ENCODE results near the gene KCNQ1OT1.

The KCNQ1OT1 gene

GRCh38 chr11:2586087-2586792 is 113.6 kb downstream of the KCNQ1OT1 start:
- no peak overlapping the region for H3K27ac ChIP-seq (ENCODE audit: extremely low read depth, low read depth, low read length)
- H3K4me1 ChIP-seq (ENCODE audit: control insufficient read depth, insufficient read depth, low read length) = no peaks in the 10 kb centered on the region
- H3K9me3 ChIP-seq (ENCODE audit: control insufficient read depth, insufficient read depth, low read depth, low read length) = no peaks in the 10 kb centered on the region
- no peak overlapping the region for H3K4me3 ChIP-seq (ENCODE audit: low read depth, low read length)
- H3K36me3 ChIP-seq (ENCODE audit: control insufficient read depth in 2 of 2, insufficient read depth in 1 of 2, low read length in 2 of 2) = no peaks in the 10 kb centered on the region
- ChIA-PET POLR2A (no interaction called here), CTCF (no interaction called here)
- TF ChIP-seq YY2 (tag by site-specific recombination; IDR thresholded peaks at IDR 0.05) (no peak), ZNF24 (tag by site-specific recombination; IDR thresholded peaks at IDR 0.05) (no peak), ZNF174 (tag by site-specific recombination; IDR thresholded peaks at IDR 0.05) (no peak), GLIS2 (tag by site-specific recombination; IDR thresholded peaks at IDR 0.05) (0 out of 2 replicates have a peak, but pooled peaks have one; percentile 18), RBAK (tag by site-specific recombination; IDR thresholded peaks at IDR 0.05) (no peak), GLIS1 (tag by site-specific recombination; IDR thresholded peaks at IDR 0.05) (peak; percentile 95), EGR2 (tag by site-specific recombination; IDR thresholded peaks at IDR 0.05; ENCODE audit: low read depth) (peak; percentile 72), ZNF366 (tag by site-specific recombination; conservative IDR thresholded peaks at IDR 0.05) (no peak), AEBP2 (tag by site-specific recombination; IDR thresholded peaks at IDR 0.05; ENCODE audit: borderline replicate concordance) (no peak), ZNF23 (tag by site-specific recombination; IDR thresholded peaks at IDR 0.05; ENCODE audit: borderline replicate concordance) (no peak), ZBTB6 (tag by site-specific recombination; IDR thresholded peaks at IDR 0.05) (no peak), ZNF133 (tag by site-specific recombination; IDR thresholded peaks at IDR 0.05) (no peak), ZSCAN30 (tag by site-specific recombination; IDR thresholded peaks at IDR 0.05) (no peak), ZIC2 (tag by site-specific recombination; IDR thresholded peaks at IDR 0.05) (peak; percentile 99), ZNF274 (IDR thresholded peaks at IDR 0.05; ENCODE audit: low read length) (no peak), ZNF274 (tag by site-specific recombination; IDR thresholded peaks at IDR 0.05; ENCODE audit: borderline replicate concordance) (no peak), ZNF670 (tag by site-specific recombination; IDR thresholded peaks at IDR 0.05; ENCODE audit: low read depth) (no peak), ZNF501 (tag by site-specific recombination; IDR thresholded peaks at IDR 0.05) (no peak)
- TF ChIP-seq, protein P1, sequence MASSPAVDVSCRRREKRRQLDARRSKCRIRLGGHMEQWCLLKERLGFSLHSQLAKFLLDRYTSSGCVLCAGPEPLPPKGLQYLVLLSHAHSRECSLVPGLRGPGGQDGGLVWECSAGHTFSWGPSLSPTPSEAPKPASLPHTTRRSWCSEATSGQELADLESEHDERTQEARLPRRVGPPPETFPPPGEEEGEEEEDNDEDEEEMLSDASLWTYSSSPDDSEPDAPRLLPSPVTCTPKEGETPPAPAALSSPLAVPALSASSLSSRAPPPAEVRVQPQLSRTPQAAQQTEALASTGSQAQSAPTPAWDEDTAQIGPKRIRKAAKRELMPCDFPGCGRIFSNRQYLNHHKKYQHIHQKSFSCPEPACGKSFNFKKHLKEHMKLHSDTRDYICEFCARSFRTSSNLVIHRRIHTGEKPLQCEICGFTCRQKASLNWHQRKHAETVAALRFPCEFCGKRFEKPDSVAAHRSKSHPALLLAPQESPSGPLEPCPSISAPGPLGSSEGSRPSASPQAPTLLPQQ (tag by site-specific recombination; IDR thresholded peaks at IDR 0.05) = 0 out of 2 replicates have a peak, but pooled peaks have one; percentile 21
- TF ChIP-seq, protein P2, sequence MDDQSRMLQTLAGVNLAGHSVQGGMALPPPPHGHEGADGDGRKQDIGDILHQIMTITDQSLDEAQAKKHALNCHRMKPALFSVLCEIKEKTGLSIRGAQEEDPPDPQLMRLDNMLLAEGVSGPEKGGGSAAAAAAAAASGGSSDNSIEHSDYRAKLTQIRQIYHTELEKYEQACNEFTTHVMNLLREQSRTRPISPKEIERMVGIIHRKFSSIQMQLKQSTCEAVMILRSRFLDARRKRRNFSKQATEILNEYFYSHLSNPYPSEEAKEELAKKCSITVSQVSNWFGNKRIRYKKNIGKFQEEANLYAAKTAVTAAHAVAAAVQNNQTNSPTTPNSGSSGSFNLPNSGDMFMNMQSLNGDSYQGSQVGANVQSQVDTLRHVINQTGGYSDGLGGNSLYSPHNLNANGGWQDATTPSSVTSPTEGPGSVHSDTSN (CRISPR knock-in tag; IDR thresholded peaks at IDR 0.05) = 0 out of 2 replicates have a peak, but pooled peaks have one; percentile 64
- TF ChIP-seq, protein P3, sequence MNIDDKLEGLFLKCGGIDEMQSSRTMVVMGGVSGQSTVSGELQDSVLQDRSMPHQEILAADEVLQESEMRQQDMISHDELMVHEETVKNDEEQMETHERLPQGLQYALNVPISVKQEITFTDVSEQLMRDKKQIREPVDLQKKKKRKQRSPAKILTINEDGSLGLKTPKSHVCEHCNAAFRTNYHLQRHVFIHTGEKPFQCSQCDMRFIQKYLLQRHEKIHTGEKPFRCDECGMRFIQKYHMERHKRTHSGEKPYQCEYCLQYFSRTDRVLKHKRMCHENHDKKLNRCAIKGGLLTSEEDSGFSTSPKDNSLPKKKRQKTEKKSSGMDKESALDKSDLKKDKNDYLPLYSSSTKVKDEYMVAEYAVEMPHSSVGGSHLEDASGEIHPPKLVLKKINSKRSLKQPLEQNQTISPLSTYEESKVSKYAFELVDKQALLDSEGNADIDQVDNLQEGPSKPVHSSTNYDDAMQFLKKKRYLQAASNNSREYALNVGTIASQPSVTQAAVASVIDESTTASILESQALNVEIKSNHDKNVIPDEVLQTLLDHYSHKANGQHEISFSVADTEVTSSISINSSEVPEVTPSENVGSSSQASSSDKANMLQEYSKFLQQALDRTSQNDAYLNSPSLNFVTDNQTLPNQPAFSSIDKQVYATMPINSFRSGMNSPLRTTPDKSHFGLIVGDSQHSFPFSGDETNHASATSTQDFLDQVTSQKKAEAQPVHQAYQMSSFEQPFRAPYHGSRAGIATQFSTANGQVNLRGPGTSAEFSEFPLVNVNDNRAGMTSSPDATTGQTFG (tag by site-specific recombination; IDR thresholded peaks at IDR 0.05; ENCODE audit: borderline replicate concordance) = no peak
- TF ChIP-seq, protein P4, sequence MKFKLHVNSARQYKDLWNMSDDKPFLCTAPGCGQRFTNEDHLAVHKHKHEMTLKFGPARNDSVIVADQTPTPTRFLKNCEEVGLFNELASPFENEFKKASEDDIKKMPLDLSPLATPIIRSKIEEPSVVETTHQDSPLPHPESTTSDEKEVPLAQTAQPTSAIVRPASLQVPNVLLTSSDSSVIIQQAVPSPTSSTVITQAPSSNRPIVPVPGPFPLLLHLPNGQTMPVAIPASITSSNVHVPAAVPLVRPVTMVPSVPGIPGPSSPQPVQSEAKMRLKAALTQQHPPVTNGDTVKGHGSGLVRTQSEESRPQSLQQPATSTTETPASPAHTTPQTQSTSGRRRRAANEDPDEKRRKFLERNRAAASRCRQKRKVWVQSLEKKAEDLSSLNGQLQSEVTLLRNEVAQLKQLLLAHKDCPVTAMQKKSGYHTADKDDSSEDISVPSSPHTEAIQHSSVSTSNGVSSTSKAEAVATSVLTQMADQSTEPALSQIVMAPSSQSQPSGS (tag by site-specific recombination; IDR thresholded peaks at IDR 0.05; ENCODE audit: low read depth) = no peak
- TF ChIP-seq, protein P5, sequence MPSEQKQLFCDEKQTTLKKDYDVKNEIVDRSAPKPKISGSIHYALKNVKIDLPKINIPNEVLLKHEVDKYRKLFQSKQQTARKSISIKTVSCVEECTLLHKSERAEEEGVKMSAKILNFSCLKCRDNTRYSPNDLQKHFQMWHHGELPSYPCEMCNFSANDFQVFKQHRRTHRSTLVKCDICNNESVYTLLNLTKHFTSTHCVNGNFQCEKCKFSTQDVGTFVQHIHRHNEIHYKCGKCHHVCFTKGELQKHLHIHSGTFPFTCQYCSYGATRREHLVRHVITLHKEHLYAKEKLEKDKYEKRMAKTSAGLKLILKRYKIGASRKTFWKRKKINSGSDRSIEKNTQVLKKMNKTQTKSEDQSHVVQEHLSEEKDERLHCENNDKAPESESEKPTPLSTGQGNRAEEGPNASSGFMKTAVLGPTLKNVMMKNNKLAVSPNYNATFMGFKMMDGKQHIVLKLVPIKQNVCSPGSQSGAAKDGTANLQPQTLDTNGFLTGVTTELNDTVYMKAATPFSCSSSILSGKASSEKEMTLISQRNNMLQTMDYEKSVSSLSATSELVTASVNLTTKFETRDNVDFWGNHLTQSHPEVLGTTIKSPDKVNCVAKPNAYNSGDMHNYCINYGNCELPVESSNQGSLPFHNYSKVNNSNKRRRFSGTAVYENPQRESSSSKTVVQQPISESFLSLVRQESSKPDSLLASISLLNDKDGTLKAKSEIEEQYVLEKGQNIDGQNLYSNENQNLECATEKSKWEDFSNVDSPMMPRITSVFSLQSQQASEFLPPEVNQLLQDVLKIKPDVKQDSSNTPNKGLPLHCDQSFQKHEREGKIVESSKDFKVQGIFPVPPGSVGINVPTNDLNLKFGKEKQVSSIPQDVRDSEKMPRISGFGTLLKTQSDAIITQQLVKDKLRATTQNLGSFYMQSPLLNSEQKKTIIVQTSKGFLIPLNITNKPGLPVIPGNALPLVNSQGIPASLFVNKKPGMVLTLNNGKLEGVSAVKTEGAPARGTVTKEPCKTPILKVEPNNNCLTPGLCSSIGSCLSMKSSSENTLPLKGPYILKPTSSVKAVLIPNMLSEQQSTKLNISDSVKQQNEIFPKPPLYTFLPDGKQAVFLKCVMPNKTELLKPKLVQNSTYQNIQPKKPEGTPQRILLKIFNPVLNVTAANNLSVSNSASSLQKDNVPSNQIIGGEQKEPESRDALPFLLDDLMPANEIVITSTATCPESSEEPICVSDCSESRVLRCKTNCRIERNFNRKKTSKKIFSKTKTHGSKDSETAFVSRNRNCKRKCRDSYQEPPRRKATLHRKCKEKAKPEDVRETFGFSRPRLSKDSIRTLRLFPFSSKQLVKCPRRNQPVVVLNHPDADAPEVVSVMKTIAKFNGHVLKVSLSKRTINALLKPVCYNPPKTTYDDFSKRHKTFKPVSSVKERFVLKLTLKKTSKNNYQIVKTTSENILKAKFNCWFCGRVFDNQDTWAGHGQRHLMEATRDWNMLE (tag by site-specific recombination; conservative IDR thresholded peaks at IDR 0.05; ENCODE audit: low read depth) = no peak

Measured in HEK293 (cell line).